ENCODE measurements around the gene PLSCR4. TPM values are rescaled to one million over a fixed set of nuclear protein-coding genes. Genes with fewer than 3 reads are reported as not detected.

Gene PLSCR4
- total and polyA plus RNA-seq, 2 donors (not counting 3 experiments of a cell fraction or from before 2014, with no cell fraction given): 81.5 to 91.7 TPM

DNA sequence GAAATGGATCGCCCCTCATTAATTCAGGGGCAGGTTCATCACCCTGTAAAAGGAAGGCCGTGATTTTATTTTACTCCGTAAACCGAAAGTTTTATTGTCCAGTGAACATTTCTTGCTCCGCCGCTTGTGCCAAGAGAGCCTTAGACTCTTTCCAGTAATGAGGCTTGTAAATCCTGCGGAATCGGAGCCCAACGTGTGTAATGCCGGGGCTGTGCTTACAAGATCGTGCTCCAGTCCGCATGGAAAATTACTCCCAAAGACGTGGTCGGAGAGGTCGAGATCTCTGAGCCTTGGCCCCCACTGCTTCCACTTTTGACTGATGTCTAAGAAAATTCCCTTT, 89.3 kb downstream of the PLSCR4 start:
- Histone ChIP-seq H2AFZ (ENCODE audit: low read depth, low read length) (no peak overlapping the region), H3K27me3 (ENCODE audit: control insufficient read depth in 2 of 2, insufficient read depth in 2 of 2, low read length in 2 of 2) (no peaks in the 10 kb centered on the region), H3K27ac (ENCODE audit: insufficient read depth, low read depth, low read length) (peak overlapping the region; percentile 90), H3K4me3 (replicated peaks in 1 of 3; ENCODE audit: insufficient read depth in 1 of 3, low read depth in 1 of 3, low read length in 3 of 3) (peak overlapping the region; percentile 55 to 94 (median 80)), H3K4me2 (ENCODE audit: insufficient read depth, low read length) (peak overlapping the region; percentile 68), H4K20me1 (replicated peaks; ENCODE audit: control insufficient read depth, extremely low read depth, insufficient read depth, low read length) (peaks cover 2% of the 10 kb centered on the region), H3K9me3 (replicated peaks; ENCODE audit: control insufficient read depth, insufficient read depth, low read length) (no peaks in the 10 kb centered on the region), H3K4me1 (ENCODE audit: control insufficient read depth, extremely low read depth, insufficient read depth, low read length) (peaks cover 72% of the 10 kb centered on the region), H3K9me1 (replicated peaks; ENCODE audit: control insufficient read depth, extremely low read depth, insufficient read depth, low read length) (no peaks in the 10 kb centered on the region), H3K36me3 (ENCODE audit: control insufficient read depth in 2 of 2, extremely low read depth in 1 of 2, insufficient read depth in 2 of 2, low read length in 2 of 2) (no peaks in the 10 kb centered on the region), H3K9ac (replicated peaks; ENCODE audit: extremely low read depth, insufficient read depth, low read length) (peak overlapping the region; percentile 93), H3K79me2 (ENCODE audit: control insufficient read depth, insufficient read depth, low read length) (peaks cover 68% of the 10 kb centered on the region)
- FAIRE-seq (no peak), DNase-seq (ENCODE audit: low read depth, low spot score) (peak; percentile 79)
- TF ChIP-seq CTCF (IDR thresholded peaks at IDR 0.05; ENCODE audit: extremely low read depth in 1 of 2, insufficient read depth in 1 of 2, low read depth in 1 of 2, low read length in 2 of 2) (no peak), POLR2AphosphoS5 (IDR thresholded peaks at IDR 0.05; ENCODE audit: insufficient read depth, low read depth, low read length) (no peak), GATA2 (IDR thresholded peaks at IDR 0.05; ENCODE audit: insufficient read depth, insufficient read length, low read depth, low read length) (no peak), MYC (IDR thresholded peaks at IDR 0.05; ENCODE audit: low read depth, low read length) (no peak), POLR2A (IDR thresholded peaks at IDR 0.05; ENCODE audit: low read depth, low read length) (no peak), MAX (IDR thresholded peaks at IDR 0.05; ENCODE audit: insufficient read depth, insufficient read length) (no peak), EZH2 (IDR thresholded peaks at IDR 0.05; ENCODE audit: borderline replicate concordance, low read depth, low read length, severe bottlenecking) (no peak), FOS (IDR thresholded peaks at IDR 0.05; ENCODE audit: borderline replicate concordance, insufficient read depth, low read length) (no peak), JUN (IDR thresholded peaks at IDR 0.05; ENCODE audit: borderline replicate concordance, insufficient read depth, insufficient read length, low read depth) (no peak)
- dilution Hi-C loops (cut with MboI; ENCODE audit: extremely low pct_ligation_motif_present, low sequenced_read_pairs) (no loop called here), intact Hi-C loops (cut with micrococcal nuclease) (loop anchor here (1.0 to 2.0 kb wide), 5 partner anchors 16 to 117 kb away; no protein-coding TSS in a partner anchor)
- TSS peak; percentile 76 for BruUV-seq (replicated peaks)
- ChIA-PET POLR2A (interaction anchor here (1.0 to 3.3 kb wide), 10 partner anchors 16 to 165 kb away, joined by 3 to 42 read pairs (median 5); no protein-coding TSS in a partner anchor), CTCF (interaction anchor here (0.9 to 8.3 kb wide), 14 partner anchors 16 to 416 kb away, joined by 3 to 115 read pairs (median 4); no protein-coding TSS in a partner anchor)
